Spleen (tissue), 7 donors: ENCODE data around the gene APBB2.

Experiments
- CTCF ChIP-seq, 11 experiments: fragments of 200-600 bp in 7 of 11; fragments of 450-650 bp in 4 of 11; sonication (generic) in 4 of 11; IDR thresholded peaks in 8 of 11; conservative IDR thresholded peaks in 3 of 11; 1 replicate in 7 of 11; 2 replicates in 4 of 11; pipeline versions ENCODE4 v1.4.0 to v1.8.0; 2016 to 2021; ENCODE audit warnings: antibody characterized with exemption in 11 of 11, inconsistent platforms in 4 of 11, mild to moderate bottlenecking in 1 of 11
- POLR2A ChIP-seq, 3 donors: fragments of 450-650 bp; IDR thresholded peaks; one replicate each; pipeline ENCODE4 v1.5.1; 2017; ENCODE audit warnings: antibody characterized with exemption in 3 of 3, mild to moderate bottlenecking in 1 of 3
- donor health status: DM: no; HTN: no; CAD: no; lungs with moderate emphysema.
- donor health status: DM: no; HTN: no; CAD: no.
- donor health status: DM: no; HTN: no; CAD: no.

GRCh38 chr4:41095192-41095872 is 119.0 kb downstream of the APBB2 start:
- no peak for TF ChIP-seq CTCF (IDR thresholded peaks at IDR 0.05 in 8 of 11, conservative IDR thresholded peaks at IDR 0.05 in 3 of 11)
- no peak for TF ChIP-seq POLR2A (IDR thresholded peaks at IDR 0.05)
